Activated CD8-positive, alpha-beta memory T cell treated with anti-CD3 and anti-CD28 coated beads for 48 hours (primary cell): ENCODE measurements around the gene PDXK.

Source experiments
- DNase-seq, 3 experiments: peaks; one replicate each; pipeline ENCODE4 v3.0.0-alpha.2; 2020; ENCODE audit warnings: low read depth in 2 of 3, low spot score in 2 of 3

The PDXK gene

DNA sequence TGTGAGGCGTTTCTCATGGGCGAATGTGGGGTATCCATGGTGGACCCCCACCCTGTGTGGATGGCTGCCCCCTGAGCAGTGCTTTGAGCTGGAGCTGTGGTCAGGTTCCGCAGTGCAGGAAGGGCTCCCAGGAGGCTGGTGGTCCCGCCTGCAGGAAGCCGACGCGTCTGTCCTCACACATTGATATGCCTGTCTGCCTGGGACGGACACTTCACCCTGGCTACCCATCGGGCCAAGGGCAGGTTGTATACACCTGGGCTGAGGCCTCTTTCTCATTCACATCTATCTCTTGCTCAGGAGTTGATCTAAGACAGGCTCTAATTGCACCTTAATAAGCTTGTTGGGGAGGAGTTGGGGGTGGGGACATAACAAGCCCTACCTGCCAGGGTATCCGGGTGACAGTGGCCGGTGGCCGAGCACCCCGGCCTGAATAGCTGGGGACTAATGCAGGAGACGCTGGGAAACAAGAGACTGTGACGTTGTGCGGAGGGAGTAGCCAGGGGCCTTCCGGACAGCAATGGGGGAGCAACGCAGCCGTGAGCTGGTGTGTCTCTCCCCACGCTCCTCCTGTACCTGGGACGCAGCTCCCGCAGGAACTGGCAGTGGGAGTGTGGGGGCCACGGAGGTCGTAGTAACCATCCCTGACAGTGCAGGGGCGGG is 21.7 kb downstream of the PDXK start:
- no peak for DNase-seq

DNA sequence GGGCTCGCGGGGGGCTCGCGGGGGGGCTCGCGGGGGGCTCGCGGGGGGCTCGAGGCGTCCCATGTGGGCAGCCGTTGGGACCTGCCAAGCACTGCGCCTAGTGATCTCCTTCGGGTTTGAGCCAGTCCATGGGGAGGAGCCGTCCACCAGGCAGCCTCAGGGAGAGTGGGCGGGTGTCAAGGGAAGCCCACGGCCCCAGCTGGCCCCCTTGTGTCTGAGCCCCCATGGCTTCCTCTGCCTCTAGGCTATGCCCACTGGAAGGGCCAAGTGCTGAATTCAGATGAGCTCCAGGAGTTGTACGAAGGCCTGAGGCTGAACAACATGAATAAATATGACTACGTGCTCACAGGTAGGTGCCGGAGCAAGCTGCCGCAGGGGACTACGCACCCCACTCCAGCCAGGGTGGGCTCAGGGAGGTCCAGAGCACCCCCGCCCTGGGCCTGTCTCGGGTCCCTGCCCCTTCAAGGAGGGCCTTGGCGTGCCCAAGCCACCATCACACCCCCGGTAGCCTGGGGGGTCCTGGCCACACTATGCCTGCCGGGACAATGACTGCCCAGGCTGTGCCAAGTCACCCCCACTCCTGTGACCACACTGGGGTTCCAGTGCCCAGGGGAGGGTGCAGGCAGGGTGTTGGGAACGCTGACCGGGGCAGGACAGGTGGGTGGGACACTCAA is 22.6 kb downstream of the PDXK start:
- no peak for DNase-seq

DNA sequence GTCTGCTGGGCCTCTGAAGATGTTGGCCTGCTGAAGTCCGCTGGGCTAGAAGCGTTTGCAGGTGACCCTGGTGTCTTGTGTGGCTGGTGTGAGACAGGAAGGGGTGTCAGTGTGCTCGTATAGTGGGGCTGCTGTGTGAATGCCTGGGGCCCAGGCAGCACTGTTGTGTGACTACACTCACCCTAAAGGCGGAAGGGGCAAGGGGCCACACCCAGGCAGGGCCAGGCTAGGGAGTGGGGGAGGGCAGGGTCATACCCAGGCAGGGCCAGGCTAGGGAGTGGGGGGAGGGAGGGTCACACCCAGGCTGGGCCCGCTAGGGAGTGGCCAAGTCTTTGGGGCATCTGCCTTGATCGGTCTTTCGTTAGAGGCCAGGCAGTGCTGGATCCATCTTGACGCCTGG is 25.0 kb downstream of the PDXK start:
- DNase-seq, result no peak

DNA sequence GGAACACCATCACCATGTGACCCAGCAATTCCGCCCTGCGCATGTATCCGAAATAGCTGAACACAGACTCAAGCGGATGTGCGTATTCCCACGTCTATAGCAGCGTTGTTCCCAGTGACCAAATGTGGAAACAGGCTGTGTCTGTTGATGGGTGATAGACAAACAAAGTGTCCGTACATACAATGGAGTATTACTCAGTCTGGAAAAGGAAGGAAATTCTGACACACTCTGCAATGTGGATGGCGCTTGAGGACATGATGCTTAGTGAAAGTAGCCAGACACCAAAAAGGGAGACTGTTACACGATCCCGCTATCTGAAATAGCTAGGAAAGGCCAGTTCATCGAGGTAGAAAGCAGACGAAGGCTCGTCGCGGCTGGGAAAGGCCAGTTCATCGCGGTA is 25.8 kb downstream of the PDXK start:
- no peak for DNase-seq

GRCh38 chr21:43745772-43746517 is 27.0 kb downstream of the PDXK start:
- no peak for DNase-seq

GRCh38 chr21:43748622-43749021 is 29.7 kb downstream of the PDXK start:
- no peak for DNase-seq

GRCh38 chr21:43749651-43750262 is 30.8 kb downstream of the PDXK start:
- no peak for DNase-seq

DNA sequence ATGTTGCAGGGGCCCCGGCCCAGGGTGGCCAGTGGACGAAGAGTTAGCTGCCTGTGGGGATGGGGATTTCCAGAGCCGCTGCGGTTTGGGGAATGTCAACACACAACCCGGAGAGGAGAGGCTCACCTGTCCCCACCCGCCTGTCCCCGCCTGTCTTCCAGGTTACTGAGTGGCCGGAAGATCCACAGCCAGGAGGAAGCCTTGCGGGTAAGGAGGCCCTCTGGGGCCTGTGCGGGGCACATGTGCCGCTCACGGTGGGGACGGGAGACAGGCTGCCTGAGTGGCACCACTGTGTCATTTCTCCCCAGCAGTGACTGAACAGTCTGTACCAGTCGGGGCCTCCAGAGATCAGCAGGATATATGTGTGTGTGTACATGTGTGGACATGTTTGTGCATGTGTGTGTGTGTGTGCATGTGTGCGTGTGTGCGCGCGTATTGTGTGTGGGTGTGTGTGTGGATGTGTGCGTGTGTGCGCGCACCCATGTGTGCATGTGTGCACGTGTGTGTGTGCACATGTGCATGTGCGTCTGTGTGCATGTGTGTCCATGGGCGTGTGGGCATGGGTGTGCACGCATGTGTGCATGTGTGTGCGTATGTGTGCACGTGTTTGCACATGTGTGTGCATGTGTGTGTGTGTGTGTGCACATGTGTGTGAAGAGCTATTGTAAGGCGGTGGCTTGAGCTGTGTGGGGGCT is 31.6 kb downstream of the PDXK start:
- no peak for DNase-seq

DNA sequence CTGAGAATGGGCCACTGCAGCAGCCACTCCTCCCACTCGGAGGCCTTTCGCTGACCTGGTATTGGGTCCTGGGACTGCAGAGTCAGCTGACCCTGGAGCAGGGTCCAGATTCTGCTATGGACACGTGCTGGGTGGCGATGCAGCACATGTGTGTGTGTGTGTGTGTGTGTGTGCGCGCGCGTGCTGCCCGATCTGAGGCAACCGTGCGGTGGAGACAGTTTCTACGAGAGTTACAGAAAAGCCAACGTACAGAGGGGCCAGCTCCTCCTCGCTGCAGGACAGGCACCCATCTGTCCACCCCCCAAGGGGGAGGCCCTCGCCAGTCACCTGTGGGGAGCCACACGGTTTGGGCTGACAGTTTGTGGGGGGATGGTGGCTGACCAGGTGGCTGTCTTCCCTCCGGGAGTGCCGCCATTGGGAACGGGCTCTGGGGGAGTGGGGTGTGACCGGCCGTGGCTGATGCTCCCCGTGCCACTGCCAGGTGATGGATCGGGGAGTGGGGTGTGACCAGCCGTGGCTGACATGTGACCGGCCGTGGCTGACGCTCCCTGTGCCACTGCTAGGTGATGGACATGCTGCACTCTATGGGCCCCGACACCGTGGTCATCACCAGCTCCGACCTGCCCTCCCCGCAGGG is 33.1 kb downstream of the PDXK start:
- no peak for DNase-seq

DNA sequence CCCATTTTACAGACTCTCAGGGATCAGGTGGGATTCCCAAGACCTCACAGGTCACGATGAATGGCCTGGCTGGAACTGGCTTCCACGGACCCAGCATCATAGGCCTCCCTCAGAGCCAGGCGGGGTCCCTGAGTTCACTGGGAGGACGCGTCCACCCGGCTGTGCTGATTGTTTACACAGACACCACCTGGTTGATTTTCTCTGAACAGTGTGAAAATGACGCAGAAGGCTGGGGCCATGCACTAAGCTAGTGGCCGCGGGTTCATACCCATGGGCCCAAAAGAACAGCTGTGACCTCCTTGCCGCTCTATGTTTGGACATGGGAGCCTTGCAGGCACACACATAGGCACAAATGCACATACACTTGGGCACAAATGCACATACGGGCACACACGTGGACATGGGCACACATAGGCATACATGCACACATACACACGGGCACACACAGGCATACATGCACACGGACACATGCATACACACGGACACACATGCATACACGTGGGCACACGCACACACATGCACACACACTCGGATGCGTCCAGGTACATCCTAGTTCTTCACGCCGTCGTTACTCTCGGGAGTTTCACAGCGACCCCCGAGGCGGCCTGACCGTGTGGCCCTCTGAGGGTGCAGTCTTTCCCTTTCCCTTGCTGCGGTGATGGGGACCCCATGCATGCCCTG is 34.0 kb downstream of the PDXK start:
- no peak for DNase-seq

DNA sequence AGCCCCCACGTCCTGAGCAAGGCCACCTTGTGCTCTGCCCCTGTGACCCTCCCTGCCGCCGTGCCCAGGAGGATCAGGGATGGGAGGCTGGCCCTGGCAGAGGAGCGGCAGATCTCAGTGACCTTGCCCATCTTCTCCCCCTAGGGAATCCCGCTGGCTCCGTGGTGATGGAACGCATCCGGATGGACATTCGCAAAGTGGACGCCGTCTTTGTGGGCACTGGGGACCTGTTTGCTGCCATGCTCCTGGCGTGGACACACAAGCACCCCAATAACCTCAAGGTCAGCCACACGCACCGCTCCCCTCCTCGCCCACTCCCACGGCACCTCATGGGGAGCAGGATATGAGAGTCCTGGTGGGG is 34.5 kb downstream of the PDXK start:
- no peak for DNase-seq

- DNase-seq, result no peak
Measured at GRCh38 chr21:43754948-43755781, 36.2 kb downstream of the PDXK start.

DNA sequence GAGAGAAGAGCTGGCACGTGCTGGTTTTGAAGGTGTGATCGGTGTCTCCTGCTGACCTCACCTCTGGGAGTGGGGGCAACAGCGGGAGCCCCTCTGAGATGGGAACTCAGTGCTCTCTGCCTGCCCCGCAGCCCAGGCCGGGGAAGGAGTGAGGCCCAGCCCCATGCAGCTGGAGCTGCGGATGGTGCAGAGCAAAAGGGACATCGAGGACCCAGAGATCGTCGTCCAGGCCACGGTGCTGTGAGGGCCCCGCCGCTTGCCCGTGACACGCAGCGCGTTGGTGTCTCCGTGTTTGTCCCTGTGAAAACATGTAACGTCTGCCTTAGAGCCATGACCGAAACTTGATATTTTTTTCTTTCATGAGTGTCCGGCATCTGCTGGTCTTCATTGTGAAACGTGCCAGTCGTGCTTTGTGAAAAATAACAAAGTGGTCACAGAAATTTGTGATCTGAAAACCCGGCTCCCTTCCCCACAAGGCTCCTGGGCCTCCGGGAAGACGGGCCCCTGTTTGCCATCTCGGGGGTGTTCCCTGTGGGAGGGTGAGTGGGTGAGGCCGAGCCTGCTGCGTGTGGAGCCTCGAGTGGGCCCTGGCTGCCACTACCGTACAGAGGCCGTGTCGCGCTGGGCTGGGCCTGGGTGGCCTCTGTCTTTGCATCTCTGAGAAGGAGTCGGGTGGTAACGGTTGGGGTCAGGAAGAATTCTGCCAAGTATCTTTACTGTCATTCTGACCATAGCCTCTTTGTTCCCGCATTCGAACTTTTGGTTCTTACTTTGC is 37.1 kb downstream of the PDXK start:
- DNase-seq, result no peak

GRCh38 chr21:43757601-43758000 is 38.7 kb downstream of the PDXK start:
- DNase-seq, result no peak

DNA sequence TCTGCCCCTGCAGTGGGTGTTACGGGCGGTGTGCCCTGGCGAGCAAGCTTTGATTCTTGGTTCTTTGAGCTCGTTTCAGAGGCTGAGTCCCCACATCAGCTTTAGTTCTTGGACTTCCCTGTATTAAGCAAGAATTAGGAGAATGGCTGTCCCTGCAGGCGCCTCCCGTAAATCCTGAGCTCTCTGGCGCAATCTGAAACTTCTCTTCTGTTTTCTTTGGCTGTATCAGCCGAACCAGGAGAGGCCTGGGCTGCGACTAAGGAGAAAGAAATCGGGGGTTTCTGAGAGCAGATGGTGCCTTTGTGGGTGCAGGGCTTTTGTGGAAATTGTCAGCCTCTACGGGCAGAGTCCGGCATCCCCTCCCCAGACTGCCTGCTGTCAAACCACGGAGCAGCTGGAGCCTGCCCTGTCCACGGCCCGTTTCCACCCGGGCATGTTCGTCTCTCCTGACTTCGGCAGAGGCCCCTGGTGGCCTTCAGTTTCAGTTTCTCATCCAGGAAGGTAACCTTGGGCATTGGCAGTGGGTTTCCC is 39.2 kb downstream of the PDXK start:
- no peak for DNase-seq

- DNase-seq, result no peak
Measured at GRCh38 chr21:43758811-43759210, 39.9 kb downstream of the PDXK start.

- DNase-seq, result no peak
Measured at GRCh38 chr21:43759651-43760050, 40.7 kb downstream of the PDXK start.

DNA sequence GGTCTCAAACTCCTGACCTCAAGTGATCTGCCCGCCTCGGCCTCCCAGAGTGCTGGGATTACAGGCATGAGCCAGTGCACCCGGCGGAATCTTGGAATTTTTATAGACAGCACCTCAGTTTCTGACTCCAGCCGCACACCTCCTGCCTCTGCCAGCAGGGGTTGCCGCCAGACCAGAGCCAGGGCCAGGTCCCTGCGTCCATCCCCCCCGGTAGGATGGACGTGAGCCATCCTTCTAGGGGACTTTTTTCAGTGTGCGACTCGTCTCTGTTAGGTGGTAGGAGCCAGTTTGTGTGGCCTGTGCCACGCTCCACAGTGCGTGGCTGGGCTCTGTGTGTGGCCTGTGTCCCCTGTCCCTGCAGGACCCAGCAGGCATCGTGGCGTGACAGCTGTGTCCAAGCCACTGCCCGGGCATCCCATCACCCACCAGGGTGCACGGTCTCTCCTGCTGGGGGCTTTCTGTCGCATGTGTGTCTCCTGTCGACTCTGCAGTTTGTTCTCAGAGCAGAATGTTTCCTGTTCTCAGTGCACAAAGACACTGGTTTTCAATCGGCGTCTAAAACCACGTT is 41.5 kb downstream of the PDXK start:
- DNase-seq, result no peak
